ENCODE results near the gene DBNDD1. TPM values are rescaled to one million over a fixed set of nuclear protein-coding genes. Genes with fewer than 3 reads are reported as not detected.
"Not testable (repeated sequence)": the region's sequence is repeated elsewhere in the genome, so short reads cannot be mapped to it uniquely, and the experiment has no call there.

DBNDD1 gene
- total RNA-seq, 1 experiment from 2014 or later = 60.2 TPM

- ATAC-seq = not testable (repeated sequence)
Observed at GRCh38 chr16:90007635-90008234, 11.5 kb downstream of the DBNDD1 start.

GRCh38 chr16:90007015-90007414 is 12.2 kb downstream of the DBNDD1 start:
- no peak for DNase-seq (ENCODE audit: low read depth, low spot score)
- H3K27me3 ChIP-seq (ENCODE audit: insufficient read depth, low read length) = no peaks in the 10 kb centered on the region
- BruUV-seq (replicated peaks) = no TSS peak
- no peaks in the 10 kb centered on the region for H3K79me2 ChIP-seq (ENCODE audit: insufficient read depth, low read length)
- no peak overlapping the region for H3K9ac ChIP-seq (ENCODE audit: low read length)
- no peaks in the 10 kb centered on the region for H4K20me1 ChIP-seq (ENCODE audit: insufficient read depth)
- H3K27ac ChIP-seq (ENCODE audit: low read depth, low read length) = no peak overlapping the region
- intact Hi-C loops (cut with micrococcal nuclease) = no loop called here
- no peak overlapping the region for H2AFZ ChIP-seq (ENCODE audit: low read depth, low read length, poor library complexity, severe bottlenecking)
- no peak overlapping the region for H3K4me2 ChIP-seq (ENCODE audit: low read length)
- ATAC-seq = peak; percentile 24; the same call in 1 of the 2 replicates
- ChIA-PET CTCF (no interaction called here), POLR2A (no interaction called here), RAD21 (ENCODE audit: low non-redundant PET in 1 of 2, low total read pairs in 2 of 2, uncharacterized antibody in 2 of 2, unreplicated experiment in 2 of 2) (no interaction called here)
- no peaks in the 10 kb centered on the region for H3K9me2 ChIP-seq (ENCODE audit: insufficient read depth)
- peaks cover 0 to 10% of the 10 kb centered on the region in 2 experiments; a peak in 1 of 4 replicates for H3K4me1 ChIP-seq (ENCODE audit: control insufficient read depth in 1 of 2, insufficient read depth in 2 of 2, low read length in 2 of 2)
- no peak overlapping the region for H3K4me3 ChIP-seq (replicated peaks in 1 of 2; ENCODE audit: low read depth in 1 of 2, low read length in 2 of 2)
- TF ChIP-seq EGR1 (IDR thresholded peaks at IDR 0.05; ENCODE audit: low read depth) (no peak), ATF3 (IDR thresholded peaks at IDR 0.05) (no peak), SRF (IDR thresholded peaks at IDR 0.05; ENCODE audit: low read depth) (no peak), CTCF (IDR thresholded peaks at IDR 0.05 in 2 of 3, conservative IDR thresholded peaks at IDR 0.05 in 1 of 3; ENCODE audit: borderline replicate concordance in 1 of 3, insufficient read depth in 1 of 3, low read depth in 2 of 3, low read length in 2 of 3) (no peak), ELF1 (IDR thresholded peaks at IDR 0.05; ENCODE audit: borderline replicate concordance, low read depth) (no peak), MAX (IDR thresholded peaks at IDR 0.05) (no peak)
- peaks cover 0 to 4% of the 10 kb centered on the region in 2 experiments; a peak in 1 of 4 replicates for H3K36me3 ChIP-seq (ENCODE audit: control insufficient read depth in 1 of 2, insufficient read depth in 2 of 2, low read length in 2 of 2)
- H3K9me3 ChIP-seq (ENCODE audit: control insufficient read depth in 1 of 2, insufficient read depth in 1 of 2, low read depth in 1 of 2, low read length in 2 of 2) = no peaks in the 10 kb centered on the region

More at GRCh38 chr16:90007635-90008234, 11.5 kb downstream of the DBNDD1 start:
- H3K4me2 ChIP-seq (ENCODE audit: low read length); DNase-seq (ENCODE audit: low read depth, low spot score); BruUV-seq (replicated peaks); H3K79me2 ChIP-seq (ENCODE audit: insufficient read depth, low read length); RAD21 ChIA-PET (ENCODE audit: low non-redundant PET in 1 of 2, low total read pairs in 2 of 2, uncharacterized antibody in 2 of 2, unreplicated experiment in 2 of 2); H3K9me2 ChIP-seq (ENCODE audit: insufficient read depth); H4K20me1 ChIP-seq (ENCODE audit: insufficient read depth); H2AFZ ChIP-seq (ENCODE audit: low read depth, low read length, poor library complexity, severe bottlenecking); intact Hi-C loops (cut with micrococcal nuclease); H3K27me3 ChIP-seq (ENCODE audit: insufficient read depth, low read length); H3K9ac ChIP-seq (ENCODE audit: low read length); H3K4me3 ChIP-seq (replicated peaks in 1 of 2; ENCODE audit: low read depth in 1 of 2, low read length in 2 of 2); H3K9me3 ChIP-seq (ENCODE audit: control insufficient read depth in 1 of 2, insufficient read depth in 1 of 2, low read depth in 1 of 2, low read length in 2 of 2); POLR2A ChIA-PET; H3K4me1 ChIP-seq (ENCODE audit: control insufficient read depth in 1 of 2, insufficient read depth in 2 of 2, low read length in 2 of 2); CTCF ChIA-PET; H3K36me3 ChIP-seq (ENCODE audit: control insufficient read depth in 1 of 2, insufficient read depth in 2 of 2, low read length in 2 of 2); H3K27ac ChIP-seq (ENCODE audit: low read depth, low read length): not testable (repeated sequence)
